ENCODE data around the gene WDR53. TPM values are rescaled to one million over a fixed set of nuclear protein-coding genes. Genes with fewer than 3 reads are reported as not detected.

The WDR53 gene
- total RNA-seq, 4 donors from 2014 or later, result 3.7 to 13.0 (median 4.4) TPM

GRCh38 chr3:196541684-196542445 is 26.5 kb downstream of the WDR53 start:
- TF ChIP-seq POLR2A (IDR thresholded peaks at IDR 0.05), result no peak
- H3K9me3 ChIP-seq, result no peaks in the 10 kb centered on the region
- intact Hi-C loops (cut with DNase I), result no loop called here
- no peaks in the 10 kb centered on the region for H3K36me3 ChIP-seq
- H3K4me3 ChIP-seq (replicated peaks in 1 of 3), result no peak overlapping the region
- H3K4me1 ChIP-seq, result no peaks in the 10 kb centered on the region
- DNase-seq, result no peak
- H3K27ac ChIP-seq, result no peak overlapping the region
- 92 to 93% methylated on average over 6 of the region's 6 CpGs for WGBS, 2 donors
- H3K27me3 ChIP-seq, result no peaks in the 10 kb centered on the region

- Histone ChIP-seq H3K36me3 (no peaks in the 10 kb centered on the region), H3K4me1 (no peaks in the 10 kb centered on the region), H3K9me3 (no peaks in the 10 kb centered on the region), H3K27ac (no peak overlapping the region), H3K27me3 (no peaks in the 10 kb centered on the region), H3K4me3 (replicated peaks in 1 of 3) (no peak overlapping the region)
- intact Hi-C loops (cut with DNase I), result no loop called here
- WGBS, 2 donors, result 43 to 48% methylated on average over 18 of the region's 18 CpGs
- peak; percentile 5 to 15 for DNase-seq
- no peak for TF ChIP-seq POLR2A (IDR thresholded peaks at IDR 0.05)
- TF ChIP-seq CTCF (IDR thresholded peaks at IDR 0.05), result peak in 5 of 6 experiments; percentile 38 to 52 (median 50)
Observed at GRCh38 chr3:196537319-196537984, 30.9 kb downstream of the WDR53 start.

- no peak overlapping the region for H3K27ac ChIP-seq
- H3K9me3 ChIP-seq, result no peaks in the 10 kb centered on the region
- intact Hi-C loops (cut with DNase I), result no loop called here
- H3K27me3 ChIP-seq, result no peaks in the 10 kb centered on the region
- 47 to 56% methylated on average over 14 of the region's 14 CpGs for WGBS, 2 donors
- H3K36me3 ChIP-seq, result no peaks in the 10 kb centered on the region
- no peak overlapping the region for H3K4me3 ChIP-seq (replicated peaks in 1 of 3)
- no peaks in the 10 kb centered on the region for H3K4me1 ChIP-seq
- DNase-seq, result no peak
- TF ChIP-seq POLR2A (IDR thresholded peaks at IDR 0.05) (no peak), CTCF (IDR thresholded peaks at IDR 0.05) (no peak)
Observed at GRCh38 chr3:196533260-196533681, 35.1 kb downstream of the WDR53 start.

DNA sequence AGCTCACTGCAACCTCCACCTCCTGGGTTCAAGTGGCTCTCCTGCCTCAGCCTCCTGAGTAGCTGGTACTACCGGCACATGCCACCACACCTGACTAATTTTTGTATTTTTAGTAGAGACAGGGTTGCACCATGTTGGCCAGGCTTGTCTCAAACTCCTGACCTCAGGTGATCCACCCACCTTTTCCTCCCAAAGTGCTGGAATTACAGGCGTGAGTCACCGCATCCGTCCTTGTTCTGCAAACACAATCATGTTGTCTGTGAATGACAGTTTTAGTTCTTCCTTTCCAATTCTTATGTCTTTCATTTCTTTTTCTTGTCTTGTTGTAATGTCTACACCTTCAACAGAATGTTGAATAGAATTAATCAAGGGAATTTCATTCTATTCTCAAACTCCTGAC is 36.9 kb downstream of the WDR53 start:
- H3K4me1 ChIP-seq, result no peaks in the 10 kb centered on the region
- H3K27me3 ChIP-seq, result no peaks in the 10 kb centered on the region
- H3K36me3 ChIP-seq, result no peaks in the 10 kb centered on the region
- WGBS, 2 donors, result 70 to 84% methylated on average over 4 of the region's 4 CpGs
- DNase-seq, result no peak
- no peaks in the 10 kb centered on the region for H3K9me3 ChIP-seq
- no peak overlapping the region for H3K27ac ChIP-seq
- TF ChIP-seq POLR2A (IDR thresholded peaks at IDR 0.05) (no peak), CTCF (IDR thresholded peaks at IDR 0.05) (no peak)
- no peak overlapping the region for H3K4me3 ChIP-seq (replicated peaks in 1 of 3)
- intact Hi-C loops (cut with DNase I), result no loop called here

DNA sequence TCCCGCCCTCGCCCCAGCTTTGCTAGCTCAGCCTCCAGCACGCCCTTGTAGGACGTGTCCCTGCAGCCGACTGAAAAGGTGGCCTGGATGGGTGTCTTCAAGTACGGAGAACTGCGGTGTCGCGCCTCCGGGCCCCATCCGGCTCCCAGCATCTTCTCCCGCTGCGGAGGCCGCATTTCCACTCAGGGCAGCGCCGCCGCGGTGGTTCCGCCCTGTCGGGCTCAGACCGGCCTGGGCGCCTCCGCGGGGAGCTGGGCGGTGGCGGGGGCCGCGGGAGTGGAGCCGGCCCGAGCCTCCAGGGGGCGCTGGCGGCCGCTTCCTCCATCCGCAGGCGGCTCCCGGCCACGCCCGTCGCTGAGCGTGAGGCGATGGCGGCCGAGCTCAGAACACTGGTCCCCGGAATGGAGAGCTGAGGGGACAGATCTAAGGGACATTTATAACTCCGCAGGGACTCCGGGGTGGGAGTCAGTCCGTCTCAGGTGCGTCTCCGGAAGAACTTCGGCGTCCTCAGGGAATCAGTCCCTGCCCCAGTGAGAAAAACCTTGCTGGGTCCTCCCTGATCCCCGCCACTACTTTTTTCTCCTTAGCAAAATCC is 39.6 kb downstream of the WDR53 start:
- H3K36me3 ChIP-seq, result no peaks in the 10 kb centered on the region
- intact Hi-C loops (cut with DNase I), result loop anchor here (10.0 kb wide), 1 partner anchor 274 kb away; no protein-coding TSS in a partner anchor
- H3K27me3 ChIP-seq, result no peaks in the 10 kb centered on the region
- 9 to 21% methylated on average over 18 to 25 of the region's 52 CpGs for WGBS, 2 donors
- H3K9me3 ChIP-seq, result no peaks in the 10 kb centered on the region
- peak overlapping the region in 1 of 3 donors; percentile 14 for H3K4me3 ChIP-seq (replicated peaks in 1 of 3)
- H3K4me1 ChIP-seq, result no peaks in the 10 kb centered on the region
- H3K27ac ChIP-seq, result no peak overlapping the region
- TF ChIP-seq POLR2A (IDR thresholded peaks at IDR 0.05) (no peak), CTCF (IDR thresholded peaks at IDR 0.05) (peak in 5 of 6 experiments; percentile 26 to 62 (median 45))
- peak; percentile 26 to 52 for DNase-seq
